ENCODE measurements around the gene ACAN. TPM values are rescaled to one million over a fixed set of nuclear protein-coding genes. Genes with fewer than 3 reads are reported as not detected.

ACAN gene
- total RNA-seq, 1 donor from 2014 or later: 1.9 TPM

GRCh38 chr15:88799341-88799740 is 3.9 kb upstream of the ACAN start:
- intact Hi-C loops (cut with DNase I): no loop called here
- DNase-seq (ENCODE audit: low spot score): peak; percentile 49

DNA sequence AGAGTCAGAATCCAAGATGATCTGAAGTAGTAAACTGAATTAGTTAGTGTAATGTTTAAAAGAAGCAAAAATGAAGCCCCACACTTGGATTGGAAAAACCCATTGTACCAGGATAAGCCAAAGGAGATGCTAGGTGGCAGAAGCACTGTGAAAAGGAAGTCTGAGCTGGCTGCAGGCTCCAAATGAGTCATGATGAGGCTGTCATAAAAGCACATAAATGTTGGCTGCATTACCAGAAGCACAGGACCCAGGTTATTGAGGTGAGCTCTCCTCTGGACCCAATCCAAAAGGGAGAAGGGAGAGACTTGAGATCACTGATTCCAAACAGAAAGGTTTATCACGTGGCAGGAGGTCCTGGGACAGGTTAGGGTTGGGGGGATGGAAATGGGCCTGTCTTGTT is 3.2 kb upstream of the ACAN start:
- intact Hi-C loops (cut with DNase I): no loop called here
- DNase-seq (ENCODE audit: low spot score): no peak

DNA sequence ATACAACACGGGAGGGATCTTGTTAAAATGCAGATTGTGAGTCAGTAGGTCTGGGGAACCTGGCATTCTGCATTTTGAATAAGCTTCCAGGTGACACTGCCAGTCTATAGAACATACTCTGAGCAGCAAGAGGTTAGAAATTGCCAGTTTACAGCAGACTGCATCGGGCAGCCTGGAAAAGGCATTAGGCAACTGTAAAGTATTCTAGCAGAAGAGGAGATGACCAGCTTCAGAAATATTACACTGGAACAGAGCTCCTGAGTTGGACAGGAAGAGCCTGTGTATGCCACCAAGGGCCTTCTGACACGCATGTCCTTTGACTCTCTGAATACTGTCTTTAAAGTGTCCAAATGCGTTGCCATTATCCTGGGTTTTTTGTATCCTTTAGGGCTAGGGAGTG is 2.5 kb upstream of the ACAN start:
- peak; percentile 20 for DNase-seq (ENCODE audit: low spot score)
- intact Hi-C loops (cut with DNase I): no loop called here

DNA sequence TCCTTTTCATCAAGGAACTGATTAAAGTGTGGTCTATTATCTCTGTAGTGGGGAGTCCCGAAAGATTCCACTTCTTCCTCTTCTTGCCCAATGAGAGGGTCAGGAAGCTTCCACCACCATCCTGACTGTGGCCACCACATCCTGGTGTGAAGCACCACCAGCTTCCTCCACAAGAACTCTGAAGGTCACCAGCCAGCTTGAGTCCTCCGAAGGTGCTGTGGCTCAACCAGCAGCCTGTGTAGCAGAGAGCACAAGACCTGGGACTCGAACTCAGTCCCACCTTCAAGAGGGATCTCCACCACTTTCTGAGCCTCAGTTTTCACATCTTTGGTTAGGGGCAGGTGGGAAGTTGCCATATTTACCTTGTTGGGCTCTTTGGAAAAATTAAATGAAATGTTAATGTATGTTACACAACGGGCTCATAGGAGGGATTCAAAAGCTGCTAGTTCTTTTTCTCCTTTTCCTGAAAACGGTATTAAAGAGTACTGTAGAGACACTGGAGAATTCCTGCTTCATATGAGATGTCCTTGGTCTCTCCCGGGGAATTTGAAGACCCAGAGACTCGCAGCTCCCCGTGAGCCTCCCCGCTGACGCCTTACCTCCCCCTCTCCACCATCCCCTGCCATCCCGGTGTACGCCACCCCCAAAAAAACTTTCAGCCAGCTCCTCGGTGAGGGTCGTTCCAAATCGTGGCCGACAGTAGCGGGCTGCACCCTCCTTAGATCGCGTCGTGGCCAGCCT is 816 bp upstream of the ACAN start:
- intact Hi-C loops (cut with DNase I): no loop called here

GRCh38 chr15:88802991-88803240 is 320 bp upstream of the ACAN start:
- no peak for DNase-seq (ENCODE audit: low spot score)

More for the DNA sequence above, 816 bp upstream of the ACAN start:
- DNase-seq (ENCODE audit: low spot score): peak; percentile 62

GRCh38 chr15:88803920-88804247 is 648 bp downstream of the ACAN start:
- DNase-seq (ENCODE audit: low spot score): no peak
- intact Hi-C loops (cut with DNase I): no loop called here

More at GRCh38 chr15:88802991-88803240, 320 bp upstream of the ACAN start:
- intact Hi-C loops (cut with DNase I): no loop called here

DNA sequence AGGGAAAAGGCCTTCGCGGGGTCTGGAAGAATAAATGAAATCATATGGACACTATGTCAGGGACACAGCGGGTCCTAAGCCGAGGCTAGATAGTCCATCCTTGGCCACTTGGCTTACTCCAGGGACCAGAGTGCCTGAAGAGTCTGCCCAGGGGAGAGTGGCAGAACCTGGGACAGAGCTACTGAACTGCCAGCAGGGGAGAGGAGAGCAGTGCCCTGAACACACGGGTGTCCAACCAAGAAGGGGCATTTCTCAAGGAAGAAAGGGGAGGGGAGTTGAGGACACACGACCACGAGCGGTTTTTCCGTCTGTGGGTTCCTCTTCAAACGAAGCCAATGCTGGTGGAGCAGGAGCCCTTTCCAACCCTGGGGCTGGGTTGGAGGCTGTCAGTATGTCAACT is 1.0 kb downstream of the ACAN start:
- DNase-seq (ENCODE audit: low spot score): peak; percentile 31
- intact Hi-C loops (cut with DNase I): no loop called here

- intact Hi-C loops (cut with DNase I): no loop called here
Measured at GRCh38 chr15:88805031-88805780, 2.0 kb downstream of the ACAN start.

GRCh38 chr15:88810446-88810845 is 7.2 kb downstream of the ACAN start:
- intact Hi-C loops (cut with DNase I): no loop called here
- DNase-seq (ENCODE audit: low spot score): no peak

More at GRCh38 chr15:88805031-88805780, 2.0 kb downstream of the ACAN start:
- no peak for DNase-seq (ENCODE audit: low spot score)

DNA sequence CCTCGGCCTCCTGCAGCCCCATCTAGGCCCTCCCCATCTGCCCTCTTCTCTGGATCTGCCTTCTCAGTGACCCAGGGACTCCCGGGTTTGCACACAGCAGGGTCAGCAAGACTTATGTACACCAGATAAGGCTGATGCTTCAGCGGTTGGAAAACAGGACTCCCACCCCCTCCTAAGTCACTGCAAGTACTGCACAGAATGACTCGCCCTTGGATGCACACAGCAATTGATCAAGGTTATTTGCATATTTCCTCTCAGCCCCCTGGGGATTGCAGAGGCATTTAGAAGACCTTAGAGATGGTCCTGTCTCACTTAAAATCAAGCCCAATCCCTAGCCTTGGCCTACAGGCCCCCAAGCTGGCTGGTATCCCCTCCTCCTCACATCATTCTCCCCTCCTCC is 8.9 kb downstream of the ACAN start:
- no peak for DNase-seq (ENCODE audit: low spot score)
- intact Hi-C loops (cut with DNase I): no loop called here

DNA sequence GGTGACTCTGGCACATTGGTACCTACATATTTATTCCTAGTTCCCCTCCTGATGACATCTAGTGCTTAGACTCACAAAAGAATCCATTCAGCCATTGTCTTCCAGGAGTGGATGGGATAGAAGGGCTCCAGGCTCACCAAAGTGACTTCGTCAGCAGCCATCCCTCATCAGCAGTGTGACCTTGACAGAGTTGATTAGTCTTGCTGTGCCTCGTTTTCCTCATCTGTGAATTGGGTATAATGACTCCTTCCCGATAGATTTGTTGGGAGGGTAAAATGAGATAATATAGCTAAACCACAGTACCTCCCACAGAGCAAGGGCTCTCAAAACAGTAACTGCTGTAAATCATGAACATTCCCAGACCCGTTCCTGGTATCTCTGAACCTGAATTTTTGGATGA is 10.7 kb downstream of the ACAN start:
- intact Hi-C loops (cut with DNase I): no loop called here
- DNase-seq (ENCODE audit: low spot score): no peak

DNA sequence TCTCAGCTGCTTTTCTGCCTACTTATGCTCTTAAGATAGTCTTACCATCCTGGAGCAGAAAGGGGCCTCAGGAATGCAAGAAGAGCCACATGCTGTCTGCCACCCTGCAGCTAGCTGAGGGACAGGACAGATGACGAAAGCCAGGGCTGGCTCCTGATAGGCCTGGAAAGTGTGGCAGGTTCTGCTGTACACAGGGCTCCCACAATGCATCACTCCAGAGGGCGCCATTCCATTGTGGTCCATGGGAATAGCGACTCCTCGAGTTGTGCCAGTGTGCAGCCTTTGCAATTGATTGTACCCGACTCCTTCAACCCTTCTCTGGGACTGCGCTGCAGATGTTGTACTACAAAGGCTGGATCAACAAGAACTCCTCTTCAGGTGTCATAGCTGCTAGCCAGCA is 11.2 kb downstream of the ACAN start:
- no peak for DNase-seq (ENCODE audit: low spot score)
- intact Hi-C loops (cut with DNase I): no loop called here

GRCh38 chr15:88818920-88819319 is 15.7 kb downstream of the ACAN start:
- intact Hi-C loops (cut with DNase I): no loop called here
- no peak for DNase-seq (ENCODE audit: low spot score)

- intact Hi-C loops (cut with DNase I): no loop called here
- DNase-seq (ENCODE audit: low spot score): no peak
Measured at GRCh38 chr15:88821993-88822392, 18.8 kb downstream of the ACAN start.

DNA sequence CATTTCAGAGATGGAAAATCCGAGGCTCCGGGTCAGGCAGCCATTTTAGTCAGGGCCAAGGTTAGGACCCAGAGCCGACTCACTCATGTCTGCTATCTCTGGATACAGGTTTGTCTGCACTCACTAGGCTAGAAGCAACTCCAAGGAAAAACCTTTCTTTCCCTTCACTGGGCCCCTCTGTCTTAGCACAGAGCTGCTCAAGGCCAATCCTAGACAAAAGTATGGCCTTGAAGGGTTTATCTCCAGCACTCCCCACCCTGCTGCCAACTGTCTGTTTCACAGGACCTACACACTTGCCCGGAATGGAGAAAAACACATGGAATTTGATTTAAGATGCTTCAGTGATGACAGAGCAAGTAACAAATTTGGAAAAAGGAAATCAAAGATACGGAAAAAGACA is 25.6 kb downstream of the ACAN start:
- DNase-seq (ENCODE audit: low spot score): no peak
- intact Hi-C loops (cut with DNase I): no loop called here

DNA sequence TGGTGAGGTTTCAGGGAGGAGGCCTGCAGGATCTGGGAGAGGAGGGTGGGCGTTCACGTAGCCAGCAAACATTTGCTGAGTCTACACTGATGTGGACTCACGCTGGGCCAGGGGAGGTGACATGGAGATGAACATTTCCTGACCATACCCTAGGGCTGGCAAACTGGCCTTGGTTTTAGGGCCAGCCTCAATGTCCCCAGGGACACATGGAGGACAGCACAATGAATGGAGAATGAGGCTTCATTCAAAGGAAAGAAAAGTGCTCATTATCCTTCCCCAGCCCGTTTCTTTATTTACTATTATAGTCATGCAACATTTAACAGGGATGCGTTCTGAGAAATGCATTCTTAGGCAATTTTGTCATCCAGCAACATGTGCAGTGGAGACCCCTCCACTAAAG is 26.8 kb downstream of the ACAN start:
- intact Hi-C loops (cut with DNase I): loop anchor here (10.0 kb wide), 1 partner anchor 355 kb away; no protein-coding TSS in a partner anchor
- DNase-seq (ENCODE audit: low spot score): no peak

DNA sequence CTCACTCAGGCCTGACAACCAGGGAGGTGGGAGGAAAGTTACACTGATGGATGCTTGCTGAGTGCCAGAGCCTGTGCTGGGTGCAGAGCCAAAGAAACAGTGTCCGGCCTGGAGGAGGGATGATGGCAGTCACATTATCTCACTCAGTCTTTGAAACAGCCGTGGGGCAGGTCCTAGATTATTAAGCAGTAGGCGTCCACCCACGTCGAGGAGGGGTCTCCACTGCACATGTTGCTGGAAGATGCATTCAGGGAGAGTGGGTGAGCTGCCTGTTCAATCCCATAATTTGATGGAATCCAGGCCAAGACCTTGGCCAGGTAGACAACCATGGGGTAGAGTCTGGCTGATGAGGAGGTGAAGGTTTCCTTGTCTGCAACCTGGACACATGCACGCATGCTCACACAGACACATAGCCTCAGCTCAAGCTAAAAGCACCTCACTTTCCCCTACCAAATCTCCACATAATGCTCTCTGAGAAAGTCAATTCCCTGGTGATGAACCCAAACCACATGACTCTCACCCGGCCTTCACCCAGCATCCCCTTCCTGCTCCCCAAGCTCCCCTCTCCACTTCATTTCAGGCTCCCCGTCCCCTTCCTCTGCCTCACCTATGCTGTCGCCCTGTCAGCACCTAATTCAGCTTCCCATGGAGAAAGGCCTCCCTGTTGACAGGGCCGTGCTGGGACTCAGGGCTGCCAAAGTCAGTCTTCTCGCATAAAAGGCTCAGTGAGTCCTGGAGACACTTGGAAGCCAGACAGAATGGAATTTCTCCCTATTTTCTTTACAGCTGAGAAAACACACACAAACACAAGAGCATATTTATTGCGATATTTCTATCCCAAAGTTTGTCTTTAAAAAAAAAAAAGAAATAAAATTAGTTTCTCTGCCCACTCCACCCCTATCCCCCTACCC is 29.8 kb downstream of the ACAN start:
- intact Hi-C loops (cut with DNase I): loop anchor here (10.0 kb wide), 1 partner anchor 358 kb away; no protein-coding TSS in a partner anchor
- DNase-seq (ENCODE audit: low spot score): no peak

- no peak for DNase-seq (ENCODE audit: low spot score)
- intact Hi-C loops (cut with DNase I): loop anchor here (1.0 to 10.0 kb wide), 2 partner anchors 176 to 359 kb away; no protein-coding TSS in a partner anchor
Measured at GRCh38 chr15:88833731-88834100, 30.5 kb downstream of the ACAN start.

DNA sequence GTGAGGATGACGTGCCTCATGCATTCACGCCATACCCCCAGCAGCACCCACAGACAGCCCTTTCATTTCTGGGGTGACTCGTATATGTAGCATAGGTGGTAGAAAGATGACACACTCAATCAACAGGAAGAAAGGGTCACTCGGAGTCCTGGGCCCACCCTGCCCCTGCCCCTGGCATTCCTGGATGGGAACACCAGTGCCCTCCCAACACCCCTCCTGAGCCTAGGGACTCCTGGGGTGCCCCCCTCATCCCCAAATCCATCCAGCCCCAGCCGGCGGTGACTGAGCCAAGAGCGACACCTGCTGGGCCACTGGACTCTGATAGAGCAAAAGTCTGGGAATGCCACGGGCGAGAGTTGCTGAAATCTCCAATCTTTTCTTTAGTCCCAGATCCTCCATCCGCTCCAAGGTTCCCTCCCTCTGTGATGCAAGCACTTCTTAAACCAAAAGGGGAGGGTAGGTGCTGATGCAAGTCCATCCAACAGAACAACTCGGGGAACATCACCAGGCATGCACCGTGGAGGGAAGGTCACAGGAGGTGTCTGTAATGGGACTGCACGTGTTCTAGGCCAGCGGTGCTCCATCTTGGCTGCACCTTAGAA is 31.1 kb downstream of the ACAN start:
- DNase-seq (ENCODE audit: low spot score): no peak
- intact Hi-C loops (cut with DNase I): loop anchor here (1.0 to 10.0 kb wide), 2 partner anchors 177 to 360 kb away; no protein-coding TSS in a partner anchor

DNA sequence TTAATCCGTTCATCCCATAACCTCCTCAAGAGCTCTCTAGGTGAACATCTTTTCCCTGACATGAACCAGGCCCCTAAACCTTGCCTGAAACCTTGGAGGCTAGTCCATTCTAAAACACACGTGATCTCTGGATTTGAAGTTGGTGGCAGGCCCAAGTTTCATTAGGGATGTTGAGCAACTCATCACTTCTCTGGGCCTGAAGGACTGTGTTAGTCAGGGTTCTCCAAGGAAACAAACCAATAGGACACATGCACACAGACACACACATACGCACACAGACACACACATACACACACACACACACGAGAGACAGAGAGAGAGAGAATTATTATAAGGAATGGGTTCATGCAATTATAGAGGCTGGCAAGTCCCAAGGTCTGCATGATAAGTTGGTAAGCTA is 31.9 kb downstream of the ACAN start:
- intact Hi-C loops (cut with DNase I): loop anchor here (10.0 kb wide), 1 partner anchor 360 kb away; no protein-coding TSS in a partner anchor
- DNase-seq (ENCODE audit: low spot score): no peak

All from cardiac septum (tissue), 1 donor.